ENCODE results near the gene CEACAM6.

The CEACAM6 gene

GRCh38 chr19:41796362-41796761 lies 41.0 kb downstream of the CEACAM6 start, which contains the start of gene CEACAM3:
Gene CEACAM3 (plus strand): TSS chr19:41796587. CDS start chr19:41796678, 91 bp downstream.
- no peak for DNase-seq (ENCODE audit: low read depth in 2 of 2)

- no peak for DNase-seq (ENCODE audit: low read depth in 2 of 2)
These were observed 41.6 kb downstream of the CEACAM6 start for GRCh38 chr19:41796901-41797300.

GRCh38 chr19:41799444-41800000 lies 44.2 kb downstream of the CEACAM6 start:
- DNase-seq (ENCODE audit: low read depth in 2 of 2) = no peak

GRCh38 chr19:41801031-41801430 lies 45.7 kb downstream of the CEACAM6 start:
- no peak for DNase-seq (ENCODE audit: low read depth in 2 of 2)

- no peak for DNase-seq (ENCODE audit: low read depth in 2 of 2)
These were observed 46.5 kb downstream of the CEACAM6 start for GRCh38 chr19:41801792-41802211.

GRCh38 chr19:41802770-41803169 lies 47.4 kb downstream of the CEACAM6 start:
- DNase-seq (ENCODE audit: low read depth in 2 of 2) = no peak

- DNase-seq (ENCODE audit: low read depth in 2 of 2) = no peak
These were observed 49.0 kb downstream of the CEACAM6 start for GRCh38 chr19:41804336-41804735.

- DNase-seq (ENCODE audit: low read depth in 2 of 2) = no peak
These were observed 51.8 kb downstream of the CEACAM6 start for GRCh38 chr19:41807176-41807575.

- DNase-seq (ENCODE audit: low read depth in 2 of 2) = no peak
These were observed 53.6 kb downstream of the CEACAM6 start for GRCh38 chr19:41808663-41809566.

- no peak for DNase-seq (ENCODE audit: low read depth in 2 of 2)
These were observed 55.0 kb downstream of the CEACAM6 start for GRCh38 chr19:41810301-41810700.

- DNase-seq (ENCODE audit: low read depth in 2 of 2) = no peak
These were observed 55.7 kb downstream of the CEACAM6 start for GRCh38 chr19:41811036-41811435.

GRCh38 chr19:41811981-41812380 lies 56.7 kb downstream of the CEACAM6 start:
- no peak for DNase-seq (ENCODE audit: low read depth in 2 of 2)

- no peak for DNase-seq (ENCODE audit: low read depth in 2 of 2)
These were observed 58.6 kb downstream of the CEACAM6 start for GRCh38 chr19:41813911-41814310.

- no peak for DNase-seq (ENCODE audit: low read depth in 2 of 2)
These were observed 60.0 kb downstream of the CEACAM6 start for GRCh38 chr19:41815301-41815700.

- DNase-seq (ENCODE audit: low read depth in 2 of 2) = no peak
These were observed 61.4 kb downstream of the CEACAM6 start for GRCh38 chr19:41816761-41817160.

- peak in 1 of 2 donors; percentile 16 for DNase-seq (ENCODE audit: low read depth in 2 of 2)
These were observed 65.8 kb downstream of the CEACAM6 start for GRCh38 chr19:41821003-41821735.

All from stimulated activated CD8-positive, alpha-beta memory T cell treated with anti-CD3 and anti-CD28 coated beads, Interleukin-15, amount 100 ng/mL, for 48 hours (primary cell).